ENCODE results near the gene PTPRO.

PTPRO gene

DNA sequence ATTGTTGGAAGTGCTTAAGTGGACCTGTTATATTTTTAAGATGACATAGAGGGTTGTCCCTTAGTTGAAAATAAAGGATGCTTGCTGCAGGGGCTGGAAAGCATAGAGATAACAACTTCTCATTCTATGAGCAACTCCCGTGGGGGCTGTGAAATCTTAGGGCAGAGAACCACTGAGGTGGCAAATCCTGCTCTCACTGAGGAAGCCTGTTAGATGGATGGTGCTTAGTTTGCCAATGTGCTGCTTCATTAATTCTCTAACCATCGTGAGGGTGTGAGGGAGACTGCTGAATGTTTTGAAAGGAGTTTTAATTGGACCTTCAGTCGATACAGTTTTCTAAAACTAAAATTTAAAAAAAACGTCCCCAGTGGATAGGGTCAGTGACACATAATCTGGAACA is 46.5 kb downstream of the PTPRO start:
- TF ChIP-seq, protein P1, sequence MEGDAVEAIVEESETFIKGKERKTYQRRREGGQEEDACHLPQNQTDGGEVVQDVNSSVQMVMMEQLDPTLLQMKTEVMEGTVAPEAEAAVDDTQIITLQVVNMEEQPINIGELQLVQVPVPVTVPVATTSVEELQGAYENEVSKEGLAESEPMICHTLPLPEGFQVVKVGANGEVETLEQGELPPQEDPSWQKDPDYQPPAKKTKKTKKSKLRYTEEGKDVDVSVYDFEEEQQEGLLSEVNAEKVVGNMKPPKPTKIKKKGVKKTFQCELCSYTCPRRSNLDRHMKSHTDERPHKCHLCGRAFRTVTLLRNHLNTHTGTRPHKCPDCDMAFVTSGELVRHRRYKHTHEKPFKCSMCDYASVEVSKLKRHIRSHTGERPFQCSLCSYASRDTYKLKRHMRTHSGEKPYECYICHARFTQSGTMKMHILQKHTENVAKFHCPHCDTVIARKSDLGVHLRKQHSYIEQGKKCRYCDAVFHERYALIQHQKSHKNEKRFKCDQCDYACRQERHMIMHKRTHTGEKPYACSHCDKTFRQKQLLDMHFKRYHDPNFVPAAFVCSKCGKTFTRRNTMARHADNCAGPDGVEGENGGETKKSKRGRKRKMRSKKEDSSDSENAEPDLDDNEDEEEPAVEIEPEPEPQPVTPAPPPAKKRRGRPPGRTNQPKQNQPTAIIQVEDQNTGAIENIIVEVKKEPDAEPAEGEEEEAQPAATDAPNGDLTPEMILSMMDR (IDR thresholded peaks at IDR 0.05; ENCODE audit: low read depth, low read length, missing control alignments), result no peak
- DNase-seq (ENCODE audit: extremely low read depth, low read depth), result no peak
- no peak overlapping the region for H3K4me3 ChIP-seq (replicated peaks; ENCODE audit: low read depth, low read length)

DNA sequence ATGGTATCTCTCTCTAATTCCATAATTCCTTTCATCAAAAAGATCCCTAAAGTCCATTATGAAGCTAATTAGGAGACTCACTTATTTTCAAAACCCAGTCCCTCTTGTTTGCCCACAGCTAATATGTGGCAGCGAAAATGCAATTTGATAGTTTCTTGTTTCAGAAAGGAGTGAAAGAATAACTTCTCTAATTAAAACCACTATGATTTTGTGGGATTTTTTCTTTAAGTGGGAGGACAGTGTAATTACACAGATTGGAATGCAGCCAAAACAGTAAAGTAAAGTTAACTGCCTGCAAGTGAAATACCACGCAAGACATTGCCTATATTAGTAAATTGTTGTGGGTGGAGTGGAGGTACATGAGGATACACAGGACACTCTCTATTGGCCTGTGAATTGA is 50.0 kb downstream of the PTPRO start:
- no peak overlapping the region for H3K4me3 ChIP-seq (replicated peaks; ENCODE audit: low read depth, low read length)
- TF ChIP-seq, protein P1 (IDR thresholded peaks at IDR 0.05; ENCODE audit: low read depth, low read length, missing control alignments), result no peak
- no peak for DNase-seq (ENCODE audit: extremely low read depth, low read depth)

DNA sequence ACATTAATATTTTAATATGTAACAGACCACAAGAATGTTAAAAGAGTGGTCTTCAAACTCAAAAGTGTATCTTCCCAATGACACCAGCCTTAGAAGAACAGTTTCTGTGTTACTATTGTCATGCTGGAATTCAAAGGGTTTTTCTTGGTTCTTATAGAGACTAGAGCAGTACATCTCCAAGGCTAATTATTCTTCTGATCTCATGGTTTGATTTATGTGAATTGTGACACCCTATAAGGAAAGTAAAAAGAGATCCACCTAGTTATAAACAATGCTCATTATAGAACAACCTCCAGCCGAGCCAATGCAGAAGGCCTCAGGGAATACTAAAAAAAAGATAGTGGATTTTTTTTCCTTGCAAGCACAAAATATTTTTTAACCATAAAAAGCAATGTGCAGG is 65.5 kb downstream of the PTPRO start:
- TF ChIP-seq, protein P1 (IDR thresholded peaks at IDR 0.05; ENCODE audit: low read depth, low read length, missing control alignments), result no peak
- no peak overlapping the region for H3K4me3 ChIP-seq (replicated peaks; ENCODE audit: low read depth, low read length)
- DNase-seq (ENCODE audit: extremely low read depth, low read depth), result no peak

DNA sequence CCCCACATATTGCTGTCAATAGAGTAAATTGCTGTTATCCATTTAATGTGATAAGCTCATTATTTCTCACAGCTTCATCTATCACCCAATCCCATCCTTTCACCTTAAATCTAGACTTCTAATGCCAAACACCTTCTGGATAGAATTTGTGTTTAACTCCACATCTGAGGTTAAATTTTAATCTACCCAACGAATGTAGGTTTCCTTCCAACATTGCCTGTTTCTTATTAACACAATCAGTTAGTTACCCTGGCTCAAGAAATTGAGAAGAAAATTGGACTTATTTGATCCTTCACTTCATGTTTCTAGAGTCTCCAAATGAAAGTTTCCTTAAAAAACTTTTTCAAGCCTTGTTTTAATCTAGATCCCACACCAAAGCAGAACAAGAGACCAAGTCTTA is 67.3 kb downstream of the PTPRO start:
- H3K4me3 ChIP-seq (replicated peaks; ENCODE audit: low read depth, low read length), result no peak overlapping the region
- TF ChIP-seq, protein P1 (IDR thresholded peaks at IDR 0.05; ENCODE audit: low read depth, low read length, missing control alignments), result no peak
- no peak for DNase-seq (ENCODE audit: extremely low read depth, low read depth)

DNA sequence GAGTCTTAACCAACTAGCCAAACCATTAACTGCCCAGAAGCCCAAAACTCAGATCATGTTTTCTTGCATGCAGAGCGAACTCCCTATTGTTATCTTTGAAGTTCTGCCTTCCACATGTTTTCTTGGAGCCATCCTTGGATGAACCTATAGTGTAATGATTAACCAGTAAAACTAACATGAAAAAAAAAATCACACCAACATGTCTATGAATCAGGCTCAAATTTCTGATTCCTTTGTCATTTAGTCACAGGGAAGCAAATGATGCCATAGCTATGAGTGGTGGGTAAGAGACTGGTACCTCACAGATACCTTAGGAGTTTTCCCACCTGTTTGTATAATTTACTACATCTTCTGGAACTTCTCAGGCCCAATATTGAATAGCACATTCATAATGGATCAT is 70.7 kb downstream of the PTPRO start:
- DNase-seq (ENCODE audit: extremely low read depth, low read depth), result no peak
- no peak overlapping the region for H3K4me3 ChIP-seq (replicated peaks; ENCODE audit: low read depth, low read length)
- TF ChIP-seq, protein P1 (IDR thresholded peaks at IDR 0.05; ENCODE audit: low read depth, low read length, missing control alignments), result no peak

DNA sequence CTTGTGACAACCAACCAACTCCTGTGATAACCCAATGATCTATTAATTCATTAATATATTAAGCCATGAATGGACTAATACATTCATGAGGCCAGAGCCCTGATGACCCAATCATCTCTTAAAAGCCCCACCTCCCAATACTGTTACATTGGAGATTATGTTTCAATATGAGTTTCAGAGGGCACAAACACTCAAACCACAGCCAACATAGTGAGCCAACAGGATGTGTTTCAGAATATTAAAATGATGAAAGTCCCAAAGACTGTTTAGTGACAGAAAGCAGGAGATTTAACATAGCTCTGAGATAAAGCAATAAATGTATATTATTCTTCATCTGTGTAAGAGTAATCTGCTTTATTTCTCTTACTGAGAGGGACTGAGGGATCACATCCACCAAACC is 71.7 kb downstream of the PTPRO start:
- DNase-seq (ENCODE audit: extremely low read depth, low read depth), result no peak
- no peak overlapping the region for H3K4me3 ChIP-seq (replicated peaks; ENCODE audit: low read depth, low read length)
- TF ChIP-seq, protein P1 (IDR thresholded peaks at IDR 0.05; ENCODE audit: low read depth, low read length, missing control alignments), result no peak

DNA sequence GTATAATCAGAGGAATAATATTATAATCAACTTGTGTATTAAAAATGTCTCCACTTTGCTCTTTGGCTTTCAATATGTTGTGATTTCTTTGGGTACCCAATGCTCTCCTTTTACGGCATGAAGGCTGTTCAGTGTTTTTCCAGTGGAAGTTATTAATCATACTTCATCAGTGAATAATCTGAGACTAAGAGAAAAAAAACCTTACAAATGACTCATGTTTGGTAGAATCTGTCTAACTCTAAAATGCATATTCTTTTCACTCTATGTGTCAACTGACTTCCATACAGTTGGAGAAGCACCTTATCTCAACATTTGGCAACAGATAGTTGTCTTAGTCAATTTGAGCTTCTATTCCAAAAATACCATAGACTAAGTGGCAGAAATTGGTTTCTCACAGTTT is 82.2 kb downstream of the PTPRO start:
- TF ChIP-seq, protein P1 (IDR thresholded peaks at IDR 0.05; ENCODE audit: low read depth, low read length, missing control alignments), result no peak
- H3K4me3 ChIP-seq (replicated peaks; ENCODE audit: low read depth, low read length), result no peak overlapping the region
- DNase-seq (ENCODE audit: extremely low read depth, low read depth), result no peak
